K562 (cell line): ENCODE measurements around the gene LIMS1. TPM values are rescaled to one million over a fixed set of nuclear protein-coding genes. Genes with fewer than 3 reads are reported as not detected.

Source experiments
- ATAC-seq: fragments of 200-7000 bp; cut with Tn5 transposase; 3 replicates; pipeline ENCODE4 v1.9.1; 2020; ENCODE audit warnings: moderate library complexity
- BruUV-seq: library from RNA; stranded (reverse); fragments of 400-500 nt; replicated peaks from 2 replicates; lab custom pipeline; 2021; lab: Mats Ljungman, UMichigan
- CTCF ChIA-PET: fragments of 300-600 bp; formaldehyde crosslinking; extraction: SDS; loops from one replicate; lab custom pipeline; 2021; ENCODE audit warnings: low intra/inter-chr PET ratio; lab: Yijun Ruan, JAX
- POLR2A ChIA-PET: fragments of 300-600, 350-650 bp; sonication (Branson Sonifier 250); formaldehyde crosslinking; extraction: SDS; loops from one replicate; lab custom pipeline; 2021; ENCODE audit warnings: antibody characterized with exemption, inconsistent platforms; lab: Yijun Ruan, JAX
- DNase-seq, 4 experiments: peaks; one replicate each; pipeline versions ENCODE4 v3.0.0 to v3.0.0-alpha.2; 2011 to 2018; ENCODE audit warnings: low spot score in 3 of 4, mixed read lengths in 3 of 4; ENCODE audit errors: extremely low read depth in 1 of 4
- FAIRE-seq: peaks from 2 replicates; lab custom pipeline; 2011; peaks lifted over from hg19 to GRCh38; lab: Jason Lieb, UNC
- H2AFZ ChIP-seq: 2 replicates; pipeline ENCODE4 v1.6.0; 2011; ENCODE audit warnings: low read depth, low read length, control low read depth, inconsistent platforms
- H3K27ac ChIP-seq: fragments of 200-600 bp; 3 replicates; pipeline ENCODE4 v1.8.0; 2011; ENCODE audit warnings: low read depth, mild to moderate bottlenecking, control low read depth, inconsistent platforms, low read length, moderate library complexity, mixed read lengths; ENCODE audit errors: extremely low read depth
- H3K27me3 ChIP-seq, 2 experiments: fragments of 300-600 bp in 1 of 2; 2 replicates in 1 of 2; 3 replicates in 1 of 2; pipeline versions ENCODE4 v1.6.0 to v1.8.0; 2011; ENCODE audit warnings: inconsistent platforms in 2 of 2, low read length in 2 of 2, mild to moderate bottlenecking in 1 of 2, mixed read lengths in 1 of 2, moderate library complexity in 1 of 2; ENCODE audit not compliant: control insufficient read depth in 2 of 2, insufficient read depth in 2 of 2
- H3K36me3 ChIP-seq: fragments of 300-600 bp; 3 replicates; pipeline ENCODE4 v1.8.0; 2011; ENCODE audit warnings: mild to moderate bottlenecking, low read length, inconsistent platforms; ENCODE audit not compliant: control insufficient read depth, insufficient read depth
- H3K4me1 ChIP-seq, 2 experiments: fragments of 200-600 bp in 1 of 2; replicated peaks in 1 of 2; 2 replicates in 1 of 2; 3 replicates in 1 of 2; pipeline versions ENCODE4 v1.5.1 to v1.8.0; 2011; ENCODE audit warnings: inconsistent platforms in 2 of 2, low read length in 2 of 2, mild to moderate bottlenecking in 1 of 2, mixed read lengths in 1 of 2, moderate library complexity in 1 of 2; ENCODE audit not compliant: control insufficient read depth in 2 of 2, insufficient read depth in 2 of 2
- H3K4me2 ChIP-seq: 2 replicates; pipeline ENCODE4 v1.6.1; 2011; ENCODE audit warnings: low read length, control low read depth, inconsistent platforms, mixed read lengths; ENCODE audit not compliant: insufficient read depth
- H3K4me3 ChIP-seq: fragments of 200-600 bp; sonication (generic), shearing (Covaris generic); 2 replicates; pipeline ENCODE4 v1.5.1; 2016; ENCODE audit warnings: control low read depth, inconsistent platforms
- H3K79me2 ChIP-seq: fragments of 200-600 bp; 3 replicates; pipeline ENCODE4 v1.8.0; 2011; ENCODE audit warnings: low read length, inconsistent platforms; ENCODE audit not compliant: control insufficient read depth, insufficient read depth
- H3K9ac ChIP-seq, 2 experiments: 2 replicates each; pipeline versions ENCODE4 v1.6.0 to v1.6.1; 2011; ENCODE audit warnings: low read depth in 2 of 2, low read length in 2 of 2, control low read depth in 1 of 2, inconsistent platforms in 1 of 2, mild to moderate bottlenecking in 1 of 2, mixed read lengths in 1 of 2; ENCODE audit not compliant: insufficient read depth in 1 of 2
- H3K9me1 ChIP-seq: one replicate; pipeline ENCODE4 v1.6.0; 2011; ENCODE audit warnings: inconsistent platforms, mild to moderate bottlenecking, low read length, moderate library complexity; ENCODE audit not compliant: control insufficient read depth, insufficient read depth
- H3K9me3 ChIP-seq: replicated peaks from 2 replicates; pipeline ENCODE4 v1.5.1; 2011; ENCODE audit warnings: low read depth, low read length, inconsistent platforms; ENCODE audit not compliant: control insufficient read depth, insufficient read depth
- H4K20me1 ChIP-seq: replicated peaks from 2 replicates; pipeline ENCODE4 v1.6.1; 2011; ENCODE audit warnings: low read length, inconsistent platforms, mixed read lengths; ENCODE audit not compliant: control insufficient read depth, insufficient read depth
- ESRRB ChIP-seq: fragments of 250-450 bp; sonication (Bioruptor Pico); IDR thresholded peaks from 2 replicates; pipeline ENCODE4 v1.5.0; 2020; ENCODE audit warnings: mild to moderate bottlenecking, moderate library complexity, borderline replicate concordance
- HLTF ChIP-seq: fragments of 450-650 bp; IDR thresholded peaks from 2 replicates; pipeline ENCODE4 v1.6.1; 2016
- MYC ChIP-seq, 2 experiments: fragments of 250-450 bp in 1 of 2; sonication (Bioruptor Pico) in 1 of 2; IDR thresholded peaks; 2 replicates each; pipeline versions ENCODE4 v1.5.1 to v1.6.1; 2012 to 2021; ENCODE audit warnings: low read depth in 2 of 2, borderline replicate concordance in 1 of 2, improper control_type of control experiment in 1 of 2, low read length in 1 of 2, mild to moderate bottlenecking in 1 of 2, moderate library complexity in 1 of 2
- NR1H2 ChIP-seq: sonication (generic); formaldehyde crosslinking; IDR thresholded peaks from 2 replicates; pipeline ENCODE4 v1.4.0; 2020; ENCODE audit warnings: mild to moderate bottlenecking, missing genetic modification reagents
- PTTG1 ChIP-seq: fragments of 450-650 bp; IDR thresholded peaks from 2 replicates; pipeline ENCODE4 v1.6.1; 2016; ENCODE audit warnings: low read depth, mild to moderate bottlenecking, missing genetic modification characterization, missing compliant biosample characterization
- SETDB1 ChIP-seq: IDR thresholded peaks from one replicate; pipeline ENCODE4 v1.6.1; 2012; ENCODE audit warnings: low read length, control low read depth, inconsistent platforms
- SMAD1 ChIP-seq: fragments of 150-350 bp; IDR thresholded peaks from 2 replicates; pipeline ENCODE4 v1.6.1; 2014; ENCODE audit warnings: low read length, low read depth; ENCODE audit not compliant: partially characterized antibody
- ZNF133 ChIP-seq: fragments of 250-450 bp; sonication (Bioruptor Pico); IDR thresholded peaks from 2 replicates; pipeline ENCODE4 v1.4.0; 2020; ENCODE audit warnings: mild to moderate bottlenecking
- ZNF3 ChIP-seq: fragments of 250-450 bp; sonication (Bioruptor Pico); IDR thresholded peaks from 2 replicates; pipeline ENCODE4 v1.5.0; 2021; ENCODE audit warnings: mild to moderate bottlenecking, moderate library complexity
- ZNF316 ChIP-seq: fragments of 450-650 bp; IDR thresholded peaks from 2 replicates; pipeline ENCODE4 v1.6.1; 2016
- ZNF717 ChIP-seq: fragments of 250-450 bp; sonication (Bioruptor Pico); IDR thresholded peaks from 2 replicates; pipeline ENCODE4 v1.5.0; 2021
- WGBS: fragments of 100-300 bp; shearing (Covaris generic); methylation state at CpG from one replicate; pipeline ENCODE4 v1.1.6; 2016; ENCODE audit warnings: low coverage, mixed read lengths; ENCODE audit not compliant: insufficient coverage; ENCODE audit errors: missing lambda C conversion rate; 5-methylcytosine and 5-hydroxymethylcytosine counted together
- in situ Hi-C: fragments of 300-500 bp; cut with MboI; formaldehyde crosslinking; loops from 4 replicates; pipeline ENCODE4 v1.15.0; 2018; ENCODE audit warnings: inconsistent platforms, mixed read lengths
- intact Hi-C: fragments of 100-400 bp; cut with micrococcal nuclease; formaldehyde crosslinking; loops from 2 replicates; pipeline ENCODE4 v1.14.2; 2022
- polyA plus RNA-seq, 8 experiments: library from polyadenylated mRNA; depleted of rRNA in 4 of 8; stranded (reverse) in 5 of 8; unstranded in 3 of 8; fragments of >200 nt; fragmentation: Nextera tagmentation in 2 of 8; fragmentation: Illumina TruSeq in 1 of 8; extraction: Ambion mirVana in 2 of 8; extraction: Trizol in 1 of 8; gene quantifications; 2 replicates each; pipeline versions ENCODE4 v1.2.1 to v1.2.3, GENCODE V29; 2011 to 2014; ENCODE audit warnings: inconsistent platforms in 1 of 8, missing spikeins in 1 of 8
- total RNA-seq, 7 experiments: library from RNA; depleted of rRNA in 6 of 7; stranded (reverse); fragments of >200 nt in 6 of 7; fragmentation: Illumina TruSeq in 2 of 7; extraction: Trizol in 2 of 7; gene quantifications; 2 replicates each; pipeline versions ENCODE4 v1.2.1 to v1.2.3, GENCODE V29; 2011 to 2021; ENCODE audit warnings: low replicate concordance in 1 of 7
- TF ChIP-seq, protein P1 (sequence below): sonication (generic); formaldehyde crosslinking; IDR thresholded peaks from 2 replicates; pipeline ENCODE4 v1.8.1; 2023; ENCODE audit warnings: mild to moderate bottlenecking, missing genetic modification reagents
- TF ChIP-seq, protein P2 (sequence below): fragments of 250-450 bp; sonication (Bioruptor Pico); IDR thresholded peaks from 2 replicates; pipeline ENCODE4 v1.8.0; 2022; ENCODE audit warnings: inconsistent platforms, mild to moderate bottlenecking, moderate library complexity, borderline replicate concordance
- TF ChIP-seq, protein P3 (sequence below): fragments of 200-800 bp; sonication (Bioruptor generic); IDR thresholded peaks from 2 replicates; pipeline ENCODE4 v1.6.1; 2017; ENCODE audit warnings: missing genetic modification characterization, missing compliant biosample characterization
- TF ChIP-seq, protein P4 (sequence below): fragments of 450-650 bp; IDR thresholded peaks from 2 replicates; pipeline ENCODE4 v1.6.1; 2017; ENCODE audit warnings: antibody characterized with exemption

Gene LIMS1
- total and polyA plus RNA-seq, 9 of the 15 experiments (the other 6 are each of a cell fraction or from before 2014, with no cell fraction given): 52.8 to 134 (median 81.0) TPM

DNA sequence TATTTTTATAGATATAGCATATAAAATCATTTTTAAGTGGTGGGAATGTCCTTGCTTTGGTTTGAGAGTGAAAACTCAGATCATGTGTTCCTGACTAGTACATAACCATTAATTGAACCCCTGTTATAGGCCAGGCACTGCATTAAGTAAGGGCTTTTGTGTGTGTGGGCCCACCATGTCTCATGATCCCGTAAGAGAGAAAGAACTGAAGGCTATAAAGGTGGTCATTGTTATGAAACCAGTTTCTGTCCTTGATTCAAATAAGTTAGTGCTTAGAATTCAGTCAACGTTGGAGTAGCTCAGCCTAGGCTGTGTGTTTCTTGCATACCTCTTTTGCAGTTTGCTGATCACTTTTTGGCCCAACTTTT, 91.5 kb downstream of the LIMS1 start:
- Histone ChIP-seq H2AFZ (no peak overlapping the region), H3K27me3 (no peaks in the 10 kb centered on the region), H3K4me2 (no peak overlapping the region; the same call in 1 of the 2 replicates), H3K27ac (peak overlapping the region; percentile 64; the same call in 2 of the 3 replicates), H3K9me3 (no peaks in the 10 kb centered on the region), H3K9ac (peak overlapping the region in 1 of 2 experiments; percentile 47; a peak in 2 of 4 replicates), H3K79me2 (peaks cover 98% of the 10 kb centered on the region), H3K4me3 (no peak overlapping the region), H4K20me1 (peaks cover 6% of the 10 kb centered on the region), H3K4me1 (peaks cover 8 to 40% of the 10 kb centered on the region in 2 experiments; a peak in 4 of 5 replicates), H3K36me3 (no peaks in the 10 kb centered on the region; the same call in 1 of the 3 replicates), H3K9me1 (no peaks in the 10 kb centered on the region)
- no peak for FAIRE-seq
- no peak for DNase-seq
- no peak for ATAC-seq
- intact Hi-C loops (no loop called here), in situ Hi-C loops (no loop called here)
- ChIA-PET POLR2A (interaction anchor here (1.2 to 3.0 kb wide), 5 partner anchors 8 to 13 kb away, joined by 6 to 20 read pairs (median 8); no protein-coding TSS in a partner anchor), CTCF (no interaction called here)
- BruUV-seq: no TSS peak
- WGBS: 49% methylated on average over 2 of the region's 2 CpGs
- TF ChIP-seq, protein P1, sequence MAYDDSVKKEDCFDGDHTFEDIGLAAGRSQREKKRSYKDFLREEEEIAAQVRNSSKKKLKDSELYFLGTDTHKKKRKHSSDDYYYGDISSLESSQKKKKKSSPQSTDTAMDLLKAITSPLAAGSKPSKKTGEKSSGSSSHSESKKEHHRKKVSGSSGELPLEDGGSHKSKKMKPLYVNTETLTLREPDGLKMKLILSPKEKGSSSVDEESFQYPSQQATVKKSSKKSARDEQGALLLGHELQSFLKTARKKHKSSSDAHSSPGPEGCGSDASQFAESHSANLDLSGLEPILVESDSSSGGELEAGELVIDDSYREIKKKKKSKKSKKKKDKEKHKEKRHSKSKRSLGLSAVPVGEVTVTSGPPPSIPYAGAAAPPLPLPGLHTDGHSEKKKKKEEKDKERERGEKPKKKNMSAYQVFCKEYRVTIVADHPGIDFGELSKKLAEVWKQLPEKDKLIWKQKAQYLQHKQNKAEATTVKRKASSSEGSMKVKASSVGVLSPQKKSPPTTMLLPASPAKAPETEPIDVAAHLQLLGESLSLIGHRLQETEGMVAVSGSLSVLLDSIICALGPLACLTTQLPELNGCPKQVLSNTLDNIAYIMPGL: no peak
- TF ChIP-seq NR1H2 (no peak), PTTG1 (tag) (no peak), ZNF3 (CRISPR knock-in tag) (no peak), HLTF (no peak), ZNF133 (CRISPR knock-in tag) (no peak), MYC (IDR thresholded peaks at IDR 0.05; ENCODE audit: low read depth, low read length) (no peak), MYC (CRISPR knock-in tag; IDR thresholded peaks at IDR 0.05; ENCODE audit: borderline replicate concordance, low read depth) (no peak), SMAD1 (no peak), ESRRB (no peak), ZNF717 (CRISPR knock-in tag) (no peak), SETDB1 (no peak), ZNF316 (no peak)
- TF ChIP-seq, protein P2, sequence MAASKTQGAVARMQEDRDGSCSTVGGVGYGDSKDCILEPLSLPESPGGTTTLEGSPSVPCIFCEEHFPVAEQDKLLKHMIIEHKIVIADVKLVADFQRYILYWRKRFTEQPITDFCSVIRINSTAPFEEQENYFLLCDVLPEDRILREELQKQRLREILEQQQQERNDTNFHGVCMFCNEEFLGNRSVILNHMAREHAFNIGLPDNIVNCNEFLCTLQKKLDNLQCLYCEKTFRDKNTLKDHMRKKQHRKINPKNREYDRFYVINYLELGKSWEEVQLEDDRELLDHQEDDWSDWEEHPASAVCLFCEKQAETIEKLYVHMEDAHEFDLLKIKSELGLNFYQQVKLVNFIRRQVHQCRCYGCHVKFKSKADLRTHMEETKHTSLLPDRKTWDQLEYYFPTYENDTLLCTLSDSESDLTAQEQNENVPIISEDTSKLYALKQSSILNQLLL (CRISPR knock-in tag): no peak
- TF ChIP-seq, protein P3, sequence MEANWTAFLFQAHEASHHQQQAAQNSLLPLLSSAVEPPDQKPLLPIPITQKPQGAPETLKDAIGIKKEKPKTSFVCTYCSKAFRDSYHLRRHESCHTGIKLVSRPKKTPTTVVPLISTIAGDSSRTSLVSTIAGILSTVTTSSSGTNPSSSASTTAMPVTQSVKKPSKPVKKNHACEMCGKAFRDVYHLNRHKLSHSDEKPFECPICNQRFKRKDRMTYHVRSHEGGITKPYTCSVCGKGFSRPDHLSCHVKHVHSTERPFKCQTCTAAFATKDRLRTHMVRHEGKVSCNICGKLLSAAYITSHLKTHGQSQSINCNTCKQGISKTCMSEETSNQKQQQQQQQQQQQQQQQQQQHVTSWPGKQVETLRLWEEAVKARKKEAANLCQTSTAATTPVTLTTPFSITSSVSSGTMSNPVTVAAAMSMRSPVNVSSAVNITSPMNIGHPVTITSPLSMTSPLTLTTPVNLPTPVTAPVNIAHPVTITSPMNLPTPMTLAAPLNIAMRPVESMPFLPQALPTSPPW (CRISPR knock-in tag): no peak
- TF ChIP-seq, protein P4, sequence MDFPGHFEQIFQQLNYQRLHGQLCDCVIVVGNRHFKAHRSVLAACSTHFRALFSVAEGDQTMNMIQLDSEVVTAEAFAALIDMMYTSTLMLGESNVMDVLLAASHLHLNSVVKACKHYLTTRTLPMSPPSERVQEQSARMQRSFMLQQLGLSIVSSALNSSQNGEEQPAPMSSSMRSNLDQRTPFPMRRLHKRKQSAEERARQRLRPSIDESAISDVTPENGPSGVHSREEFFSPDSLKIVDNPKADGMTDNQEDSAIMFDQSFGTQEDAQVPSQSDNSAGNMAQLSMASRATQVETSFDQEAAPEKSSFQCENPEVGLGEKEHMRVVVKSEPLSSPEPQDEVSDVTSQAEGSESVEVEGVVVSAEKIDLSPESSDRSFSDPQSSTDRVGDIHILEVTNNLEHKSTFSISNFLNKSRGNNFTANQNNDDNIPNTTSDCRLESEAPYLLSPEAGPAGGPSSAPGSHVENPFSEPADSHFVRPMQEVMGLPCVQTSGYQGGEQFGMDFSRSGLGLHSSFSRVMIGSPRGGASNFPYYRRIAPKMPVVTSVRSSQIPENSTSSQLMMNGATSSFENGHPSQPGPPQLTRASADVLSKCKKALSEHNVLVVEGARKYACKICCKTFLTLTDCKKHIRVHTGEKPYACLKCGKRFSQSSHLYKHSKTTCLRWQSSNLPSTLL: no peak
- TF ChIP-seq, all 486 proteins: peak for 0
